Neuronal stem cell (in vitro differentiated cells): ENCODE data around the gene TUBAL3.

Source experiments
- DNase-seq: peaks from one replicate; pipeline ENCODE4 v3.0.0-alpha.2; 2013; ENCODE audit warnings: low spot score
- H2AFZ ChIP-seq: one replicate; pipeline ENCODE4 v1.6.1; 2013; ENCODE audit warnings: mild to moderate bottlenecking, low read length, inconsistent platforms
- H2AK5ac ChIP-seq: 2 replicates; pipeline ENCODE4 v1.6.1; 2013; ENCODE audit warnings: low read depth, mild to moderate bottlenecking, inconsistent platforms, low read length, moderate library complexity, mixed read lengths
- H2BK120ac ChIP-seq: 2 replicates; pipeline ENCODE4 v1.6.1; 2013; ENCODE audit warnings: low read depth, mild to moderate bottlenecking, inconsistent platforms, low read length, moderate library complexity, mixed read lengths
- H2BK12ac ChIP-seq: one replicate; pipeline ENCODE4 v1.6.1; 2013; ENCODE audit warnings: low read length, inconsistent platforms
- H2BK15ac ChIP-seq: 2 replicates; pipeline ENCODE4 v1.6.1; 2013; ENCODE audit warnings: mild to moderate bottlenecking, low read length, inconsistent platforms, mixed read lengths
- H2BK5ac ChIP-seq: one replicate; pipeline ENCODE4 v1.6.1; 2013; ENCODE audit warnings: inconsistent platforms, mild to moderate bottlenecking, low read length, moderate library complexity
- H3K14ac ChIP-seq: one replicate; pipeline ENCODE4 v1.6.1; 2013; ENCODE audit warnings: low read length, inconsistent platforms
- H3K18ac ChIP-seq: 2 replicates; pipeline ENCODE4 v1.6.1; 2013; ENCODE audit warnings: low read length, inconsistent platforms
- H3K23ac ChIP-seq: 2 replicates; pipeline ENCODE4 v1.6.1; 2013; ENCODE audit warnings: low read depth, mild to moderate bottlenecking, mixed read lengths, low read length, inconsistent platforms; ENCODE audit not compliant: poor library complexity
- H3K27ac ChIP-seq: replicated peaks from 3 replicates; pipeline ENCODE4 v1.5.1; 2013; ENCODE audit warnings: low read length, inconsistent platforms
- H3K27me3 ChIP-seq, 3 experiments: 2 replicates each; pipeline ENCODE4 v1.6.1; 2013; ENCODE audit warnings: low read length in 3 of 3, mild to moderate bottlenecking in 2 of 3, inconsistent platforms in 1 of 3, low read depth in 1 of 3, mixed read lengths in 1 of 3, moderate library complexity in 1 of 3; ENCODE audit not compliant: control insufficient read depth in 3 of 3, insufficient read depth in 3 of 3
- H3K36me3 ChIP-seq, 2 donors: replicated peaks in 1 of 2; 2 replicates each; pipeline ENCODE4 v1.6.1; 2013; ENCODE audit warnings: low read length in 2 of 2; ENCODE audit not compliant: control insufficient read depth in 2 of 2, insufficient read depth in 2 of 2
- H3K4ac ChIP-seq: 2 replicates; pipeline ENCODE4 v1.6.1; 2013; ENCODE audit warnings: inconsistent platforms, mild to moderate bottlenecking, low read length, moderate library complexity
- H3K4me1 ChIP-seq, 2 donors: 1 replicate in 1 of 2; 2 replicates in 1 of 2; pipeline ENCODE4 v1.6.1; 2013; ENCODE audit warnings: low read length in 2 of 2, low read depth in 1 of 2; ENCODE audit not compliant: control insufficient read depth in 2 of 2, insufficient read depth in 1 of 2
- H3K4me2 ChIP-seq: one replicate; pipeline ENCODE4 v1.6.1; 2013; ENCODE audit warnings: mild to moderate bottlenecking, low read length, inconsistent platforms; ENCODE audit not compliant: insufficient read depth, poor library complexity, severe bottlenecking
- H3K4me3 ChIP-seq, 2 donors: 2 replicates each; pipeline ENCODE4 v1.5.1; 2013; ENCODE audit warnings: low read length in 2 of 2, mild to moderate bottlenecking in 2 of 2, inconsistent platforms in 1 of 2, moderate library complexity in 1 of 2
- H3K79me1 ChIP-seq: one replicate; pipeline ENCODE4 v1.6.1; 2013; ENCODE audit warnings: low read depth, mild to moderate bottlenecking, inconsistent platforms, low read length, moderate library complexity
- H3K9ac ChIP-seq: one replicate; pipeline ENCODE4 v1.6.1; 2013; ENCODE audit warnings: mild to moderate bottlenecking, low read depth, low read length, inconsistent platforms; ENCODE audit not compliant: poor library complexity
- H3K9me3 ChIP-seq, 2 donors: replicated peaks in 1 of 2; 2 replicates each; pipeline versions ENCODE3 to v1.6.1; 2013; ENCODE audit warnings: low read length in 2 of 2, mild to moderate bottlenecking in 2 of 2, inconsistent platforms in 1 of 2, low read depth in 1 of 2, mixed read lengths in 1 of 2, moderate library complexity in 1 of 2; ENCODE audit not compliant: control insufficient read depth in 2 of 2, insufficient read depth in 1 of 2
- H4K8ac ChIP-seq: one replicate; pipeline ENCODE4 v1.6.1; 2013; ENCODE audit warnings: low read depth, mild to moderate bottlenecking, inconsistent platforms, low read length, moderate library complexity
- H4K91ac ChIP-seq: one replicate; pipeline ENCODE4 v1.6.1; 2013; ENCODE audit warnings: low read length, low read depth, mild to moderate bottlenecking, inconsistent platforms; ENCODE audit not compliant: poor library complexity
- WGBS, 2 donors: extraction: QIAGEN DNeasy Blood & Tissue Kit; methylation state at CpG; one replicate each; pipeline ENCODE4 v1.1.7; 2013; ENCODE audit warnings: missing lambda C conversion rate in 2 of 2, mixed read lengths in 1 of 2; ENCODE audit not compliant: insufficient read length in 2 of 2, insufficient replicate concordance in 1 of 2; ENCODE audit errors: extremely low coverage in 2 of 2; 5-methylcytosine and 5-hydroxymethylcytosine counted together

TUBAL3 gene

GRCh38 chr10:5373891-5374611, 30.6 kb downstream of the TUBAL3 start:
- Histone ChIP-seq H2AK5ac (no peak overlapping the region), H4K8ac (no peak overlapping the region), H3K79me1 (no peaks in the 10 kb centered on the region), H3K4ac (no peak overlapping the region), H3K4me3 (peak overlapping the region in 1 of 2 donors; percentile 57), H3K9ac (no peak overlapping the region), H3K18ac (peak overlapping the region; percentile 60), H3K27ac (no peak overlapping the region), H3K4me2 (no peak overlapping the region), H3K27me3 (no peaks in the 10 kb centered on the region), H2BK12ac (no peak overlapping the region), H3K4me1 (peaks cover 0 to 3% of the 10 kb centered on the region in 2 donors), H4K91ac (no peak overlapping the region), H3K23ac (no peak overlapping the region), H2AFZ (no peak overlapping the region), H3K36me3 (peaks cover 0 to 3% of the 10 kb centered on the region in 2 donors), H3K9me3 (peaks cover 0 to 6% of the 10 kb centered on the region in 2 donors), H2BK15ac (no peak overlapping the region), H2BK120ac (no peak overlapping the region), H2BK5ac (no peak overlapping the region), H3K14ac (no peak overlapping the region)
- no CpG with 5 or more reads among the region's 22 CpGs for WGBS, 2 donors
- no peak for DNase-seq

- H2BK12ac ChIP-seq = no peak overlapping the region
- no CpG with 5 or more reads among the region's 4 CpGs for WGBS, 2 donors
- DNase-seq = no peak
These were observed 31.3 kb downstream of the TUBAL3 start for GRCh38 chr10:5373307-5373706.

GRCh38 chr10:5370493-5371352, 33.9 kb downstream of the TUBAL3 start:
- peaks cover 0 to 3% of the 10 kb centered on the region in 2 donors for H3K36me3 ChIP-seq
- H2BK15ac ChIP-seq = no peak overlapping the region
- H4K8ac ChIP-seq = no peak overlapping the region
- H2BK12ac ChIP-seq = no peak overlapping the region
- H2BK120ac ChIP-seq = no peak overlapping the region
- no peak for DNase-seq
- H4K91ac ChIP-seq = no peak overlapping the region
- no peak overlapping the region for H2AK5ac ChIP-seq
- H3K9ac ChIP-seq = no peak overlapping the region
- H3K4me1 ChIP-seq = peaks cover 0 to 1% of the 10 kb centered on the region in 2 donors
- WGBS, 2 donors = 100% methylated on average over 7 of the region's 28 CpGs; no CpG with 5 or more reads in 1 of the 2 donors
- H3K9me3 ChIP-seq = peaks cover 0 to 6% of the 10 kb centered on the region in 2 donors
- H3K18ac ChIP-seq = no peak overlapping the region
- H3K4ac ChIP-seq = no peak overlapping the region
- H3K23ac ChIP-seq = no peak overlapping the region
- no peak overlapping the region for H3K27ac ChIP-seq
- H3K4me3 ChIP-seq = no peak overlapping the region
- H3K27me3 ChIP-seq = no peaks in the 10 kb centered on the region
- H3K79me1 ChIP-seq = no peaks in the 10 kb centered on the region
- no peak overlapping the region for H2AFZ ChIP-seq
- no peak overlapping the region for H2BK5ac ChIP-seq
- H3K4me2 ChIP-seq = no peak overlapping the region
- no peak overlapping the region for H3K14ac ChIP-seq

More at GRCh38 chr10:5373307-5373706, 31.3 kb downstream of the TUBAL3 start:
- Histone ChIP-seq H3K4me3 (no peak overlapping the region), H2AK5ac (no peak overlapping the region), H2BK120ac (no peak overlapping the region), H3K27me3 (no peaks in the 10 kb centered on the region), H2AFZ (no peak overlapping the region), H4K8ac (no peak overlapping the region), H2BK5ac (no peak overlapping the region), H3K23ac (no peak overlapping the region), H3K18ac (no peak overlapping the region), H2BK15ac (no peak overlapping the region), H3K79me1 (no peaks in the 10 kb centered on the region), H3K4ac (no peak overlapping the region), H3K14ac (no peak overlapping the region), H3K9me3 (peaks cover 0 to 6% of the 10 kb centered on the region in 2 donors), H3K27ac (no peak overlapping the region), H4K91ac (no peak overlapping the region), H3K36me3 (peaks cover 0 to 3% of the 10 kb centered on the region in 2 donors), H3K9ac (no peak overlapping the region), H3K4me2 (no peak overlapping the region), H3K4me1 (peaks cover 0 to 3% of the 10 kb centered on the region in 2 donors)
